Measurements from ENCODE around the gene NIFK.
"Not testable (repeated sequence)": the region's sequence is repeated elsewhere in the genome, so short reads cannot be mapped to it uniquely, and the experiment has no call there.

NIFK gene

DNA sequence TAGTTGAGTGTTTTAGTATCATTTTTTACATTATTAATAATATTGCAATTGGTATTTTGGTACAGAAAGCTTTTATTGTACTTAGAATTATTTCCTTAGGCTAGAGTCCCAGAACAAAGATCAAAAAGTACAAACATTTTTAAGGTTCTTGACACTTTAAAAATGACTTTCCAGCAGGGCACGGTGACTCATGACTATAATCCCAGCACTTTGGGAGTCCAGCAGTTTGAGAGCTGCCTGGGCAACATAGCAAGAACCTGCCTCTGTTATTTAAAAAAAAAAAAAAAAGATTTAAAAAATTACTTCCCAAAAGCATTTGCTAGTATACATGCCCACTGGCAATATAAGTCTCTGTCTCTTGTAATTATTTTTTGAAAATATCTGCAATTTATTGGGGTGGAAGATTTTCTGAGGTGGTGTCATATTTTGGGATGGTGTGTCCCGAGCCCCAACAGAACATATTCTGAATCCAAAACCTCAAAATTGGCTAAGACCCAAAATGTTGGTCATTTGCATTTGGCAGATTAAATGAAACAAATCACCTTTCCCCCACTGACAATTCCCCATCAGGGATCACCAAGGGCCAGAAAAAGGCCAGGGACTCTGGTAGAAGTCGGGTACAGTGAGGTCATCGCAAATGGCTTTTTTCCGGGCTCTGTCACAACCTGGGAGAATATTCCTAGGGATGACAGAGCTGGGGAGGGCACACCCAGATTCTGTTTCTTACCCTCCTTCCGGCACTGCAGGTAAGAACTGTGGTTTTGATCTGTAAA is 42.1 kb downstream of the NIFK start:
- no peak for DNase-seq (ENCODE audit: low spot score)

DNA sequence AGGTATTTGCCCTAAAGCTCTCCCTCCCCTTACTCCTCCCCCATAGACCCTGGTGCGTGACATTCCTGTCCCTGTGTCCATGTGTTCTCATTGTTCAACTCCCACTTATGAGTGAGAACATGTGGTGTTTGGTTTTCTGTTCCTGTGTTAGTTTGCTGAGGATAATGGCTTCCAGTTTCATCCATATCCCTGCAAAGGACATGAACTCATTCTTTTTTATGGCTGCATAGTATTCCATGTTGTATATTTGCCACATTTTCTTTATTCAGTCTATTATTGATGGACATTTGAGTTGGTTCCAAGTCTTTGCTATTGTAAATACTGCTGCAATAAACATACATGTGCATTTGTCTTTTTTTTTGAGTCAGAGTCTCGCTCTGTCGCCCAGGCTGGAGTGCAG is 46.1 kb downstream of the NIFK start:
- DNase-seq (ENCODE audit: low spot score) = not testable (repeated sequence)

DNA sequence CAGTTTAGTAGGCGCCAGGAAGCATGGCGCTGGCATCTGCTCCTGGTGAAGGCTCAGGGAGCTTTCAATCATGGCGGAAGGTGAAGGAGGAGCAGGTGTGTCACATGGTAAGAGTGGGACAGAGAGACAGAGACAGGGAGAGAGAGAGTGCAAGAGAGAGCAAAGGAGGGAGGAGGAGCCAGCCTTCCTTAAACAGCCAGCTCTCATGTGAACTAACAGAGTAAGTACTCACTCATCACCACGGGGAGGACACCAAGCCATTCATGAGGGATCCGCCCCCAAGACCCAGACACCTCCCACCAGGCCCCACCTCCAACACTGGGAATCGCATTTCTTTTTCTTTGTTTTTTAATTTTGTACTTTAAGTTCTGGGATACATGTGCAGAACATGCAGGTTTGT is 46.6 kb downstream of the NIFK start:
- DNase-seq (ENCODE audit: low spot score) = no peak

DNA sequence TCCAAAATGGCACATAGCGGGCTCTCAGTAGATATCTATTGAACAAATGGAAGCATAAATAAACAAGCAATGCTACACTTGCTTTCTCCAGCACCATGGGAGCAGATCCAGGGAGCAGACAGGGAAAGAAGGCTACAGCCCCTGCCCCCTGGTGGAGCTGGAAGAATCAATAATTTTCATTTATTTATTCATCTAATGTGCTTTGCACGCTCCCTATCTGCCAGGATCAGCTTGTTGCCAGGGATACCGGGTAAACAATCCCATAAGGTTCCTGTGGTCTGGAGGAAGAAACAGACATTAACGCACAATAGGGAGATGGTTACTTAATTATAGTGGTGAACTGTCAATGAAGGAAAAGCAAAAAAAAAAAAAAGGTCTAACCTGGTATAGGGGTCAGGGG is 47.3 kb downstream of the NIFK start:
- DNase-seq (ENCODE audit: low spot score) = no peak

DNA sequence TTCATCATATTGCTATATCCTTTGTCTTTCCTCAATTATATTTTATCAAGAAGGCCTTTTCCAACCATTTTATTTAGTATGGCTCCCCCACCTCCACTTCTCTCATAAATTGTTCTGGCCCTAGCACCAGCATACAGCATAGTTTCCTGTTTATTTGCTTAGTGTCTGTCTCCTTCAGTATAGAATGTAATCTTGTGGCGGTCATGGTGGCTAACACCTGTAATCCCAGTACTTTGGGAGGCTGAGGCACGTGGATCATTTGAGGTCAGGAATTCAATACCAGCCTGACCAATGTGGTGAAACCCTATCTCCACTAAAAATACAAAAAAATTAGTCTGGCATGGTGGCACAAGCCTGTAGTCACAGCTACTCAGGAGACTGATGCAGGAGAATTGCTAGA is 47.9 kb downstream of the NIFK start:
- DNase-seq (ENCODE audit: low spot score) = no peak

DNA sequence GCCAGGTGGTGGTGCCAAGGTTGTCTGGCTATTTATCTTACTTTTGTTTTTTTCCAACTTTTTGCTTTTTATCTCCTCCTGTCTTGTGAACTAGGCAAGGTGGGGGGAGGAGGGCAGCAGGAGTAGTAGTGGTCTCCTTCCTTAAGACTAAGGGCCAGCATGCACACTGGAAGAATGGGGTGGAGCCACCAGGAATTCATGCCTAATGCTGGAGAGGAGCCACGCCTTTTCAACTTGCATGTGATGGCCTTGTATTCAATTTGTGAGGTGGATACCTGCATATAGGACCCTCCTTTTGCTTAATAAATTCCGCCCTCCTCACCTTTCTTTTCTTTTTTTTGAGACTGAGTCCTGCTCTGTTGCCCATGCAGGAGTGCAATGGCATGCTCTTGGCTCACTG is 49.8 kb downstream of the NIFK start:
- DNase-seq (ENCODE audit: low spot score) = no peak

DNA sequence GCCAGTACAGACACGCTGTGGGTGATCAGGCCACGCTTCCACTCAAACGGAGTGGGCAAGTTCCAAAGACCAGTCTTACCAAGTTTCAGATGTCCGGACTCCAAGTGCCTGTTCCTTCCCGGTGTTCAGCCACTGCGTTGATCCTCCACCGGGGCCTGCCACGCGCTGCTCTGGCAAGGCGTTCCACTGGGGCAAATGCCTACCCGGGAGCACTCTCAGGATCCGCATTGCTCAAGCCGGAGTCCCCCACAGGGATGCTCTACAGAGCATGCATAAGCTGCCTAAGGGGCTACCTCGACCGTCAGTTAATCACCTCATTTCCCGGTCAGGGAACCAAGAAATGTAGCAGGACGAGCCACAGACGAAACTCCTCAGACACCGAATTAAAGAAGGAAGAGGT is 50.5 kb downstream of the NIFK start:
- DNase-seq (ENCODE audit: low spot score) = no peak

DNA sequence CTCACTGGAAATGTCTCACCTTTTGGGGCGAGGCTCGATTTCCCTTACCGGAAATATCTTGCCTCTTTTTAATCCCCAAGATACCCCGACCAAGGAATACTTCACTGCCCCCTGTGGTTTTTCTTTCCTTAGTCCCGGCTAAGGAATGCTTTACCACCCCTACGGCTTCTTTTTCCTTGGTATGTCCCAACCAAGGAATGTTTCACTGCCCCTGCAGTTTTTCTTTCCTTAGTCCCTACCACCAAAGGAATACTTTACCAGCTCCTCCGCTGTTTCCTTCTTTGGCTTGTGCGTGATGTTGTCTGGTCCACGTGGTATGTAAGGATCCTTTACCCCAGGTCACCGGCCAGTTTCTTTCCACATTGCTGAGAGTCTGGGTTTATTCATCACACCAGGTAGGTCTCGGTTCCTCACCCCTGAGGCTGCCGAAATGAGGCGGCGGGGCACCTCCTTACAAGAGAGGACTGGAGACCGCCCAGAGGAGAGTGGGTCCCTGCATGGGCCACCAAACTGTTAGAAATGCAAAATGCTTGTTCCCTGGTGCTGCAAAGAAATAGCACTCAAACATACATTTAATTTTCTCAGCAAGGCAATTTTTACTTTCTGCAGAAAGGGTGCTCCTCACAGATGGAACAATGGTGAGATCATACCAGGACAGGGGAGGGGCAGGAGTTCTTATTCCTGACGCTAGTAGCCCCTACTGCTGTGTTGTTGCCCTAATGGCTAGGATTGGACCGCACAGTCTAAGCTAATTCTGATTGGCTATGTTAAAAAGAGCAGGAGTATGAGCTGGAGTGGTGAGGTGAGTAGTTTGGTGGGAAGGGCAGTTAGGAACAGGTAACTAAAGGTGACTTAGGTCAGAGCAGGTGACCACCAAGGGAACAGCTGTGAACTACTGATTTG is 54.0 kb downstream of the NIFK start:
- DNase-seq (ENCODE audit: low spot score) = no peak

DNA sequence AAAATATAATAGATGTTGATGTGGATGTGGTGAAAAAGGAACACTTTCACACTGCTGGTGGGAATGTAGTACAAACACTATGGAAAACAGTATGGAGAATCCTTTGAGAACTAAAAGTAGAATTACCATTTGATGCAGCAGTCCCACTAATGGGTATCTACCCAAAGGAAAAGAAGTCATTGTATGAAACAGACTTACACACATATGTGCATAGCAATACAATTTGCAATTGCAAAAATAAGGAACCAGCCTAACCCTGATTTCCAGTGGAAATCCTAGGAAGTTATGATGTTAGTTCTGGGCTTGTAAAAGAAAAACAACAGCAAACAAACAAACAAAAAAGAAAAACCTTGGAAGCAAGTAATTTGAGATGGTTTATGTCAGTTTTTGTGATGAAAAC is 58.8 kb downstream of the NIFK start:
- DNase-seq (ENCODE audit: low spot score) = no peak
